ENCODE data around the gene PUM2.

PUM2 gene

DNA sequence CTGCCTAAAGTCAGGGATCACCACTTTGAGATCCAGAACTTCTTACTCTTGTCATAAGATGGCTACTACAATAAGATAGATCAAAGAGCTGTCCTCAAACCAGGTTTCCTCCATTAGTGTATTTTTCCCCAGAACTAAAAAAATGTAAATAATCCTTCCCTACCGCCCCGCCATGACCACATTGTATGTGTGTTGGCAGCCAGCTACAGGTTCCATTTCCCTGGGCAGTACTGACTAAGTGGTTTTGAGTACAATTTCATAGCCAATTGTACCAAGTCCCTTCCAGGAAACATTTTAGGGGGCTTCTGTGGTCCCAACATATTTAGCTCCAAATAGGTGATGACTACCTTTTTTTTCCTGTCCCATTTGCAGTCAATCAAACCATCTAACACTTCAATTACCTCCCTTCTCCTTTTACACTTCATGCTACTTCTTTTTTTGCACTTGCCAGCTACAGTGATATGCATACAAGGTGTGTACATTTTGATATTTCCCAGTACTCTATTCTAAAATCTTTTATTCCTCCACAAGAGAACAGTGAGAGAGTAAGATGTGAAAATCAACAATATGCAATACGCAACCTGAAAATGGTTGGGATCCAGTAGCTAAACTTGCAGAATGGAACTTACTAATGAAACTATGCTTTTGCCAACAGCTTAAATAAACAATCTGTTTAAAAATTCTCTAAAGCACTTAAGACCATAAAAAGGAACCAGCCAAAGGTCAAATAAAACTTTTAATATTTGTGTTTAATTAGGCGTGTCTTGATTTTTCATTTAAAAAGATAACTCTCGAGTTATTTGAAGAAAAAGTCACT, 3.9 kb downstream of the PUM2 start:
- TF ChIP-seq, protein P1, sequence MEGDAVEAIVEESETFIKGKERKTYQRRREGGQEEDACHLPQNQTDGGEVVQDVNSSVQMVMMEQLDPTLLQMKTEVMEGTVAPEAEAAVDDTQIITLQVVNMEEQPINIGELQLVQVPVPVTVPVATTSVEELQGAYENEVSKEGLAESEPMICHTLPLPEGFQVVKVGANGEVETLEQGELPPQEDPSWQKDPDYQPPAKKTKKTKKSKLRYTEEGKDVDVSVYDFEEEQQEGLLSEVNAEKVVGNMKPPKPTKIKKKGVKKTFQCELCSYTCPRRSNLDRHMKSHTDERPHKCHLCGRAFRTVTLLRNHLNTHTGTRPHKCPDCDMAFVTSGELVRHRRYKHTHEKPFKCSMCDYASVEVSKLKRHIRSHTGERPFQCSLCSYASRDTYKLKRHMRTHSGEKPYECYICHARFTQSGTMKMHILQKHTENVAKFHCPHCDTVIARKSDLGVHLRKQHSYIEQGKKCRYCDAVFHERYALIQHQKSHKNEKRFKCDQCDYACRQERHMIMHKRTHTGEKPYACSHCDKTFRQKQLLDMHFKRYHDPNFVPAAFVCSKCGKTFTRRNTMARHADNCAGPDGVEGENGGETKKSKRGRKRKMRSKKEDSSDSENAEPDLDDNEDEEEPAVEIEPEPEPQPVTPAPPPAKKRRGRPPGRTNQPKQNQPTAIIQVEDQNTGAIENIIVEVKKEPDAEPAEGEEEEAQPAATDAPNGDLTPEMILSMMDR (IDR thresholded peaks at IDR 0.05), result no peak
- Histone ChIP-seq H3K27me3 (no peaks in the 10 kb centered on the region), H3K9me3 (no peaks in the 10 kb centered on the region), H3K27ac (no peak overlapping the region), H3K4me1 (ENCODE audit: control insufficient read depth in 1 of 2, insufficient read depth in 1 of 2, low read depth in 1 of 2, low read length in 1 of 2) (peaks cover 34 to 39% of the 10 kb centered on the region in 2 experiments), H3K36me3 (peaks cover 4% of the 10 kb centered on the region), H3K4me3 (ENCODE audit: low read depth in 1 of 2, low read length in 1 of 2) (no peak overlapping the region)

DNA sequence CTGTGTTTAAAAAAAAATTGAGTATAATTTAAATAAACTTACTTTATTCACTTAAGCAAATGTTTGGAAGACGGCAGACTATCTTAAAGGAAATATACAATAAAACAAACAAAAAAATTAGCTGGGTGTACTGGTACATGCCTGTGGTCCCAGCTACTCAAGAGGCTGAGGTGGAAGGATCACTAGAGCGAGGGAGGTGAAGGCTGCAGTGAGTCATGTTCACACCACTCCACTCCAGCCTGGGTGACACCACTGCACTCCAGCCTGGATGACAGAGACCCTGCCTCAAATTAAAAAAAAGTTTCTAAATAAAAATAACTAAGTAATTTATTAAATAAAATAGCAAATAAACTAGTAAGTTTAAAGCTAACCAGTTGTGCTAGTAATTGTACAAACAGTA, 7.5 kb downstream of the PUM2 start:
- peaks cover 6 to 12% of the 10 kb centered on the region in 2 experiments for H3K4me1 ChIP-seq (ENCODE audit: control insufficient read depth in 1 of 2, insufficient read depth in 1 of 2, low read depth in 1 of 2, low read length in 1 of 2)
- H3K9me3 ChIP-seq, result no peaks in the 10 kb centered on the region
- TF ChIP-seq, protein P1 (IDR thresholded peaks at IDR 0.05), result no peak
- H3K27ac ChIP-seq, result peak overlapping the region; percentile 8
- no peak overlapping the region for H3K4me3 ChIP-seq (ENCODE audit: low read depth in 1 of 2, low read length in 1 of 2)
- no peaks in the 10 kb centered on the region for H3K27me3 ChIP-seq
- H3K36me3 ChIP-seq, result peaks cover 4% of the 10 kb centered on the region

DNA sequence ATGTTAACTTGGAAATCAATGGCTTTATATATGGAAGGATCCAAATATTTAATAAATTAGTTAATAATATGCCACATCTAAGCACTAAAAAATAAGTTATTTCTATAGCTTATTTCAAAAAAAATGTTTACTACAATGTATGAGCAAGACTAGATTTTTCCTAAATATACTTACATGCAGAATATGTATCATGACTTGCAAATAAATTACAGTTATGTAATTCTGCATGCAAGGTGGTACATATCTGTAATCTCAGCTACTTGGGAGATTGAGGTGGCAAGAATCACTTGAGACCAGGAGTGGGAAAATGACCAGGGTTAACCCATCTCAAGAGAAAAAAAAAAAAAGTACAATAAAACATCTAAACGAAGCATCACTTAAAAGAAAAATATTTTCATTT, 11.6 kb downstream of the PUM2 start:
- no peaks in the 10 kb centered on the region for H3K9me3 ChIP-seq
- TF ChIP-seq, protein P1 (IDR thresholded peaks at IDR 0.05), result no peak
- H3K27me3 ChIP-seq, result no peaks in the 10 kb centered on the region
- H3K36me3 ChIP-seq, result no peaks in the 10 kb centered on the region
- H3K4me1 ChIP-seq (ENCODE audit: control insufficient read depth in 1 of 2, insufficient read depth in 1 of 2, low read depth in 1 of 2, low read length in 1 of 2), result peaks cover 0 to 11% of the 10 kb centered on the region in 2 experiments
- no peak overlapping the region for H3K4me3 ChIP-seq (ENCODE audit: low read depth in 1 of 2, low read length in 1 of 2)
- H3K27ac ChIP-seq, result no peak overlapping the region

DNA sequence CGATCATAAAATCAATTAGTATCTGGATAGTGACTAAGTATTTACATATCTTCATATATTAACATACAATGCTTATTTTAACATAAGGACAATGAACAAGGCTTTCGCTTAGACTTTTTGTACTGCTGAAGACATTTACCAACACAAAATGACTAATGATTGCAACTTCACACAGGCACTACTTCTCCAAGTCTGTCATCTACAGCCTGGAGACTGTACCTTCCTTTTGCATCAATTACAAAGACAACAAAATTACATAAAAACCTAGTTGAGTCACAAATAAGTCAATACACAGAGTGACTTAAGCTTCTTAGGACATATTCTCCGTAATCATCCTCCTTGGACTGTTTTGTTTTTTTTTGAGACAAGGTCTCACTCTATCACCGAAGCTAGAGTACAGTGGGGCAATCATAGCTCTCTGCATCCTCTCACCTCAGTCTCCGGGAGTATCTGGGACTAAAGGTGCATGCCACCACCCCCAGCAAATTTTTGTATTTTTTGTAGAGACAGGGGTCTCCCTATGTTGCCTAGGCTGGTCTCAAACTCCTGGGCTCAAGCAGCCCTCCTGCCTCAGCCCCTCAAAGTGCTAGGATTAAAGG, 15.9 kb downstream of the PUM2 start:
- TF ChIP-seq, protein P1 (IDR thresholded peaks at IDR 0.05), result no peak
- H3K36me3 ChIP-seq, result no peaks in the 10 kb centered on the region
- H3K9me3 ChIP-seq, result no peaks in the 10 kb centered on the region
- H3K27me3 ChIP-seq, result no peaks in the 10 kb centered on the region
- peak overlapping the region; percentile 7 for H3K27ac ChIP-seq
- H3K4me1 ChIP-seq (ENCODE audit: control insufficient read depth in 1 of 2, insufficient read depth in 1 of 2, low read depth in 1 of 2, low read length in 1 of 2), result peaks cover 0 to 8% of the 10 kb centered on the region in 2 experiments
- no peak overlapping the region for H3K4me3 ChIP-seq (ENCODE audit: low read depth in 1 of 2, low read length in 1 of 2)

DNA sequence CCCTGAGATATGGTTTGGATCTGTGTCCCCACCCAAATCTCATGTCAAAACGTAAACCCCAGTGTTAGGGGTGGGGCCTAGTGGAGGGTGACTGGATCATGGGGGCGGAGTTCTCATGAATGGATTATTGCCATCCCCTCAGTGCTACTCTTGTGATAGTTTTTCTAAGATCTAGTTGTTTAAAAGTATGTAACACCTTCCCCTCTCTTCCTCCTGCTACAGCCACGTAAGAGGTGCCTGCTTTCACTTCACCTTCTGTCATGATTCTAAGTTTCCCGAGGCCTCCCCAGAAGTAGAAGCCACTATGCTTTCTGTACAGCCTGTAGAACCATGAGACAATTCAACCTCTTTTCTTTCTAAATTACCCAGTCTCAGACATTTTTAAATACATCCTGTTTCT, 16.9 kb downstream of the PUM2 start:
- H3K4me1 ChIP-seq (ENCODE audit: control insufficient read depth in 1 of 2, insufficient read depth in 1 of 2, low read depth in 1 of 2, low read length in 1 of 2), result peaks cover 0 to 8% of the 10 kb centered on the region in 2 experiments
- no peak overlapping the region for H3K4me3 ChIP-seq (ENCODE audit: low read depth in 1 of 2, low read length in 1 of 2)
- H3K36me3 ChIP-seq, result no peaks in the 10 kb centered on the region
- no peaks in the 10 kb centered on the region for H3K9me3 ChIP-seq
- no peaks in the 10 kb centered on the region for H3K27me3 ChIP-seq
- H3K27ac ChIP-seq, result no peak overlapping the region
- TF ChIP-seq, protein P1 (IDR thresholded peaks at IDR 0.05), result no peak

Data from neutrophil (primary cell).